WERI-Rb-1 (cell line): ENCODE data around the gene ATP1B3.

Experiments used
- DNase-seq: peaks from one replicate; pipeline ENCODE4 v3.0.0-alpha.2; 2020
- H3K27ac ChIP-seq: fragments of 250-450 bp; sonication (Bioruptor Pico); 2 replicates; pipeline ENCODE4 v1.5.1; 2020; ENCODE audit warnings: mild to moderate bottlenecking, moderate library complexity
- H3K27me3 ChIP-seq: fragments of 250-450 bp; sonication (Bioruptor Pico); 2 replicates; pipeline ENCODE4 v1.5.1; 2021; ENCODE audit warnings: mild to moderate bottlenecking, low read depth, moderate library complexity; ENCODE audit not compliant: insufficient read depth, severe bottlenecking
- H3K36me3 ChIP-seq: fragments of 250-450 bp; sonication (Bioruptor Pico); 2 replicates; pipeline ENCODE4 v1.5.1; 2020; ENCODE audit warnings: mild to moderate bottlenecking, moderate library complexity
- H3K4me3 ChIP-seq: 2 replicates; pipeline ENCODE4 v1.5.1; 2011; ENCODE audit warnings: low read depth, mild to moderate bottlenecking, control low read depth, low read length
- H3K9me3 ChIP-seq: fragments of 250-450 bp; sonication (Bioruptor Pico); 2 replicates; pipeline ENCODE4 v1.5.1; 2021; ENCODE audit warnings: mild to moderate bottlenecking, moderate library complexity; ENCODE audit not compliant: severe bottlenecking
- CTCF ChIP-seq: IDR thresholded peaks from 2 replicates; pipeline ENCODE4 v1.5.1; 2011; ENCODE audit warnings: low read depth, mild to moderate bottlenecking, control low read depth, inconsistent platforms, low read length

ATP1B3 gene

DNA sequence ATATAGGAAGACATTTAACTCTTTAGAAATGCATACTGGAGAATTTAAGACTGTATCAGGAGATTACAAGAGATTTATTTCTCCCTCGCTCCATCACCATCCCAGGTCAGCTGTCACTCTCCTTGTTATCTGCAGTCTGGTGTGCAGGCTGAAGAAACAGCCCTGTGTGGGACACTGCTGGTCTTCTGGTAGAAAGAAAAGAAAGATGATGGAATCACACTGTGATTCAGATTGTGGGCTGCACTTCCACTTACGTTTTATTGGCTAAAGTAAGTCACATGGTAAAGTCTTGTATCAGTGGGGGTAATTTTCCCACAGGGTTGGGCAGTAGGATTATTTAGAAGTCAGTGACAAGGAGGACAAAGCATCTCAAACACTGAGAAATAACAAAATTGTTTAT is 18.1 kb upstream of the ATP1B3 start:
- Histone ChIP-seq H3K36me3 (no peaks in the 10 kb centered on the region), H3K4me3 (no peak overlapping the region), H3K9me3 (no peaks in the 10 kb centered on the region), H3K27me3 (no peaks in the 10 kb centered on the region), H3K27ac (no peak overlapping the region)
- no peak for DNase-seq
- no peak for TF ChIP-seq CTCF

- no peak for TF ChIP-seq CTCF
- Histone ChIP-seq H3K27ac (no peak overlapping the region), H3K9me3 (no peaks in the 10 kb centered on the region), H3K36me3 (no peaks in the 10 kb centered on the region), H3K27me3 (no peaks in the 10 kb centered on the region), H3K4me3 (no peak overlapping the region)
- DNase-seq: no peak
Observed at GRCh38 chr3:141859651-141860050, 16.8 kb upstream of the ATP1B3 start.

DNA sequence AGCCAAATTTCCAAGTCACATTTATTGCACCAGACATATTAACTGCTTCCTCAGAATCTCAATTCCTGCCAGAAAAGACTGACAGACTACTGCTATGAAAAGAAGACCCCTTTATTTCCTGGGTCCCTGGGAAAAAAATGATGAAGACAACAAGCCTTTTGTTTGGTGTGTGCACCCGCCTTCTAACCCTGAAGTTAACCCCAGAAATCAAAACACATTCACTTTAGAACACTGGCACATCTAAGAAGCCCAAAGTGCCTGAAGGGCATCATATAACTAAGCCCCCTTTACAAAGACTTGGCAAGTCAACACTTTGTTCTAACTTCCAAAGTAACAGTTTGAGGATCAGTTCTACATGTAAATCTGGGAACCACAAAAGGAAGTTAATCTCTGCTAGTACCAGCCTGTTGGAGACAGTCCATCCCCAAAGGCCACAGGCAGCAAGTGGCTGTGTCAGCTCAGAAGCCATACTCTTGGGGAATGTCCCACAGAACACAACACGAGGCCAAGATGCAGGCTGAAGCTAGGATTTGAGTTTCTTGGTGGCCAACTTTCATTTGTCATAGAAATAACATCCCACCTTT is 16.3 kb upstream of the ATP1B3 start:
- Histone ChIP-seq H3K4me3 (no peak overlapping the region), H3K36me3 (no peaks in the 10 kb centered on the region), H3K9me3 (no peaks in the 10 kb centered on the region), H3K27me3 (no peaks in the 10 kb centered on the region), H3K27ac (no peak overlapping the region)
- no peak for TF ChIP-seq CTCF
- no peak for DNase-seq

DNA sequence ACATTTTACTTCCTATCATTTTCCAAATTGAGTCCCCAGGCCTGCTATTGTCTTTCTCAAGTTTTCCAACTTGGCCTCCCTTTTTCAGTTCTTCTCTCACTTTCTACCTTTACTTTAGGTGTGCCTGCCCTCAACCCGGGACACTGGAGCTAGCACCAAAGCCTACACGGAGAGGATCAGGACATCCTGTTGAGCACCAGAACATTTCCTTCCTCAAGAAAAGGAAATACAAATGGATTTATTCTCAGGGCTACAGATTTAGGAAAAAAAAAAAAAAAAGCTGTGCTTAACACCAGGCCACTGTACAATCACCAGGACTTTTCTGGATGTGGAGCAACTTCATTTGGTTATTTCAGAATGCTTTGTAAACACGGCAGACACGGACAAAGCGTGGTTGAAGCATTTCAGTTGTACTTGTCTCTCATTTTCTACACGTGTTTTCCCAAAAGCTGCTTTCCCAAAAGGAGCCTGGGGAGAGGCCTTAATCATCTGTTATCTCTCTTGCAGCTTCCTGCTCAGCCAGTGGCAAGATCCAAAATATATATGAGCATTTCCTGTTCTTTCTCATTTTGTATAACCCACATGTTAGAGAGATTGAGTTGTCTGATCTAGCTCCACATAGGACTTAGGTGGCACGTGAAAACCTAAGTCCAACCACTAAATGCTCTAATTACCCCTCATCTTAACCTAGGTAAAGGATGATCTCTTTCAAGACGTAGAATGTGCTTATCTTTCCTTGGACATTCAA is 15.5 kb upstream of the ATP1B3 start:
- Histone ChIP-seq H3K27ac (no peak overlapping the region), H3K9me3 (no peaks in the 10 kb centered on the region), H3K4me3 (no peak overlapping the region), H3K27me3 (no peaks in the 10 kb centered on the region), H3K36me3 (no peaks in the 10 kb centered on the region)
- DNase-seq: no peak
- TF ChIP-seq CTCF: no peak

DNA sequence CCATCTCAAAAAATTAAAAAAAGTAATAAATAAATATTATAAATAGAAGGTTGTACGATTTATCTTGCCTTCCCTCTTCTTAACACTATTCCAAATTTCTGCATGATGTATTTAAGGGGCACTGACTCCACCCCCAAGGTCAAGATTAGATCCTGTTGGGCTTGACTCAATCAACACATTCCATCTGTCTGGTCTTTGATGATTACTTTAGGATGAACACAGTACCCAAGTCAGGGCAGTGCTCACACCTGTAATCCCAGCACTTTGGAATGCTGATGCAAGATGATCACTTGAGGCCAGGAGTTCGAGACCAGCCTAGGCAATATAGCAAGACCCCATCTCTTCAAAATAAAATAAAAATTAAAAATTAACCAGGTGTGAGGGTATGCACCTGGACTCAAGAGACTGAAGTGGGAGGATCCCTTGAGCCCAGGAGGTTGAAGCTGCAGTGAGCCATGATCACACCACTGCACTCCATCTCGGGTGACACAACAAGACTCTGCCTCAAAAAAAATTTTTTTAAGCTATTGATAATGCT is 14.1 kb upstream of the ATP1B3 start:
- DNase-seq: no peak
- Histone ChIP-seq H3K27ac (no peak overlapping the region), H3K4me3 (no peak overlapping the region), H3K36me3 (no peaks in the 10 kb centered on the region), H3K27me3 (no peaks in the 10 kb centered on the region), H3K9me3 (no peaks in the 10 kb centered on the region)
- no peak for TF ChIP-seq CTCF

DNA sequence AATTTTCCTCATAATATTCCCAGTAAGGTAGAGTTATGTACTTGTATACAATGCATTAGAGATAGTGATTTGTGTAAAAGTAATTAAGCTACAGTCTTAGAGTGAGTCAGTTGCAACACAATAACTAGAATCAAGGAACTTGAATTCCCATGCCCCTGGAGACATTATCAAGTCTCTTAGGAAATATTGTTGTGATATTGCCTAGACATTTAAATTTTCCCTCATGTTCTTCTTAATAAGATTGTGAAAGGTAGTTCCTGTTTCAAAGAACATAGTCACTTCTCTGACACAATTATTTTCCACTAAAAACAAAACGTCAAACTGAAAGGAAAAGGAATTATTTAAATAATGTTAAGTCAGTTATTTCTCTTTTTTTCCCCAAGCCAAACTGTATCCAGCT is 13.0 kb upstream of the ATP1B3 start:
- no peak overlapping the region for H3K27ac ChIP-seq
- H3K36me3 ChIP-seq: no peaks in the 10 kb centered on the region
- H3K4me3 ChIP-seq: no peak overlapping the region
- no peaks in the 10 kb centered on the region for H3K27me3 ChIP-seq
- no peak for TF ChIP-seq CTCF
- no peak for DNase-seq
- H3K9me3 ChIP-seq: no peaks in the 10 kb centered on the region
